GM12801 (cell line): ENCODE data around the gene CRADD.

Experiments
- CTCF ChIP-seq: IDR thresholded peaks from one replicate; pipeline ENCODE4 v1.5.1; 2011; ENCODE audit warnings: control low read depth; ENCODE audit not compliant: insufficient read length; ENCODE audit errors: extremely low read depth

The CRADD gene

GRCh38 chr12:93753838-93754429 is 76.8 kb downstream of the CRADD start:
- TF ChIP-seq CTCF = no peak

GRCh38 chr12:93756288-93756687 is 79.1 kb downstream of the CRADD start:
- no peak for TF ChIP-seq CTCF

- TF ChIP-seq CTCF = no peak
These were observed 80.9 kb downstream of the CRADD start for GRCh38 chr12:93757792-93758694.

- TF ChIP-seq CTCF = no peak
These were observed 81.7 kb downstream of the CRADD start for GRCh38 chr12:93758801-93759373.

GRCh38 chr12:93759512-93760081 is 82.4 kb downstream of the CRADD start:
- TF ChIP-seq CTCF = no peak

- TF ChIP-seq CTCF = no peak
These were observed 83.2 kb downstream of the CRADD start for GRCh38 chr12:93760275-93760875.

- no peak for TF ChIP-seq CTCF
These were observed 85.0 kb downstream of the CRADD start for GRCh38 chr12:93762059-93762719.
